Measurements from ENCODE around the gene SRGN. TPM values are rescaled to one million over a fixed set of nuclear protein-coding genes. Genes with fewer than 3 reads are reported as not detected.

Gene SRGN
- total and polyA plus RNA-seq, 2 of the 13 experiments (the other 11 are each of a cell fraction or from before 2014, with no cell fraction given), result 0.09 TPM; not detected in 1

GRCh38 chr10:69087590-69088470, at the start of gene SRGN (continued):
- TF ChIP-seq GATAD2A (CRISPR knock-in tag; IDR thresholded peaks at IDR 0.05), result no peak
- TF ChIP-seq ZNF609 (CRISPR knock-in tag; IDR thresholded peaks at IDR 0.05; ENCODE audit: borderline replicate concordance), result no peak
- no peak for TF ChIP-seq KAT2B (IDR thresholded peaks at IDR 0.05; ENCODE audit: borderline replicate concordance, low read depth, low read length)
- no peak for TF ChIP-seq ELK4 (CRISPR knock-in tag; IDR thresholded peaks at IDR 0.05; ENCODE audit: borderline replicate concordance)
- no peak for TF ChIP-seq TRAFD1 (CRISPR knock-in tag; IDR thresholded peaks at IDR 0.05; ENCODE audit: borderline replicate concordance)
- TF ChIP-seq ATF5 (CRISPR knock-in tag; IDR thresholded peaks at IDR 0.05; ENCODE audit: low read depth), result no peak
- TF ChIP-seq STAT5B (CRISPR knock-in tag; IDR thresholded peaks at IDR 0.05), result no peak
